Left lung (tissue), 10 donors: Measurements from ENCODE around the gene TACC2. TPM values are rescaled to one million over a fixed set of nuclear protein-coding genes. Genes with fewer than 3 reads are reported as not detected.

Source experiments
- ATAC-seq: fragments of 200-7000 bp; cut with Tn5 transposase; one replicate; pipeline ENCODE4 v1.9.1; 2020; ENCODE audit warnings: moderate library complexity
- DNase-seq, 4 donors: peaks; one replicate each; pipeline ENCODE4 v3.0.0-alpha.2; 2013 to 2020
- H3K27ac ChIP-seq, 2 donors: fragments of 200-600 bp; sonication (generic) in 1 of 2; one replicate each; pipeline versions ENCODE4 v1.5.0 to v1.8.0; 2020 to 2021
- H3K27me3 ChIP-seq, 2 donors: fragments of 200-600 bp; sonication (generic) in 1 of 2; one replicate each; pipeline versions ENCODE4 v1.5.0 to v1.8.0; 2020 to 2021
- H3K36me3 ChIP-seq, 2 donors: fragments of 200-600 bp; sonication (generic) in 1 of 2; one replicate each; pipeline versions ENCODE4 v1.5.0 to v1.8.0; 2020 to 2021
- H3K4me1 ChIP-seq, 2 donors: fragments of 200-600 bp; one replicate each; pipeline ENCODE4 v1.8.0; 2021
- H3K4me3 ChIP-seq, 2 donors: fragments of 200-600 bp; sonication (generic) in 1 of 2; one replicate each; pipeline versions ENCODE4 v1.5.0 to v1.8.0; 2020 to 2021; ENCODE audit warnings: mild to moderate bottlenecking in 1 of 2
- H3K9me3 ChIP-seq, 2 donors: fragments of 200-600 bp; sonication (generic) in 1 of 2; one replicate each; pipeline versions ENCODE4 v1.5.0 to v1.8.0; 2020 to 2021
- CTCF ChIP-seq, 2 donors: fragments of 200-600 bp; sonication (generic) in 1 of 2; IDR thresholded peaks; one replicate each; pipeline versions ENCODE4 v1.5.0 to v1.8.0; 2021; ENCODE audit warnings: antibody characterized with exemption in 2 of 2
- intact Hi-C, 2 donors: fragments of 100-400 bp; cut with DNase I; formaldehyde crosslinking; loops; one replicate each; pipeline versions ENCODE4 v1.11.2 to v1.14.2; 2022
- polyA plus RNA-seq, 6 donors: library from polyadenylated mRNA; unstranded; fragments of 120-200 nt; gene quantifications; one replicate each; pipeline ENCODE4 v1.2.1, GENCODE V29; 2013; ENCODE audit not compliant: insufficient read length in 6 of 6
- total RNA-seq, 2 donors: library from RNA; stranded (reverse); fragmentation: NEBNext Ultra II Directional; extraction: Animal tissue kit (Norgen Biotek cat#: 25700); gene quantifications; one replicate each; pipeline ENCODE4 v1.2.1, GENCODE V29; 2021
- donor health status: DM: no; HTN: yes; CAD: no.
- donor health status: DM: no; HTN: no; CAD: no.

The TACC2 gene
- total and polyA plus RNA-seq, 8 donors: 21.0 to 193 (median 23.9) TPM

GRCh38 chr10:122290334-122290733 is 301.4 kb downstream of the TACC2 start:
- DNase-seq (no peak), ATAC-seq (no peak)
- TF ChIP-seq CTCF (IDR thresholded peaks at IDR 0.05): no peak
- no peak overlapping the region for H3K27ac ChIP-seq
- no peak overlapping the region for H3K4me3 ChIP-seq
- intact Hi-C loops: loop anchor here in 1 of 2 donors (10.0 kb wide), 1 partner anchor 144 kb away; no protein-coding TSS in a partner anchor
- no peaks in the 10 kb centered on the region for H3K27me3 ChIP-seq
- H3K4me1 ChIP-seq: peaks cover 0 to 3% of the 10 kb centered on the region in 2 donors
- no peaks in the 10 kb centered on the region for H3K36me3 ChIP-seq
- H3K9me3 ChIP-seq: no peaks in the 10 kb centered on the region

GRCh38 chr10:122290833-122291532 is 302.0 kb downstream of the TACC2 start:
- peaks cover 0 to 3% of the 10 kb centered on the region in 2 donors for H3K4me1 ChIP-seq
- no peak overlapping the region for H3K27ac ChIP-seq
- ATAC-seq (no peak), DNase-seq (no peak)
- no peaks in the 10 kb centered on the region for H3K27me3 ChIP-seq
- H3K9me3 ChIP-seq: no peaks in the 10 kb centered on the region
- no peaks in the 10 kb centered on the region for H3K36me3 ChIP-seq
- H3K4me3 ChIP-seq: no peak overlapping the region
- intact Hi-C loops: loop anchor here in 1 of 2 donors (10.0 kb wide), 1 partner anchor 144 kb away; no protein-coding TSS in a partner anchor
- no peak for TF ChIP-seq CTCF (IDR thresholded peaks at IDR 0.05)

- ATAC-seq (no peak), DNase-seq (no peak)
- H3K4me3 ChIP-seq: no peak overlapping the region
- H3K9me3 ChIP-seq: no peaks in the 10 kb centered on the region
- intact Hi-C loops: loop anchor here in 1 of 2 donors (10.0 kb wide), 1 partner anchor 143 kb away; no protein-coding TSS in a partner anchor
- no peaks in the 10 kb centered on the region for H3K36me3 ChIP-seq
- TF ChIP-seq CTCF (IDR thresholded peaks at IDR 0.05): no peak
- no peaks in the 10 kb centered on the region for H3K27me3 ChIP-seq
- no peak overlapping the region for H3K27ac ChIP-seq
- H3K4me1 ChIP-seq: peaks cover 0 to 3% of the 10 kb centered on the region in 2 donors
These were observed 302.8 kb downstream of the TACC2 start for GRCh38 chr10:122291739-122292138.

GRCh38 chr10:122292376-122292775 is 303.4 kb downstream of the TACC2 start:
- intact Hi-C loops: loop anchor here in 1 of 2 donors (10.0 kb wide), 1 partner anchor 142 kb away; no protein-coding TSS in a partner anchor
- Histone ChIP-seq H3K36me3 (no peaks in the 10 kb centered on the region), H3K27ac (no peak overlapping the region), H3K4me1 (peaks cover 0 to 2% of the 10 kb centered on the region in 2 donors), H3K9me3 (no peaks in the 10 kb centered on the region), H3K27me3 (no peaks in the 10 kb centered on the region), H3K4me3 (no peak overlapping the region)
- DNase-seq: no peak
- peak; percentile 30 for ATAC-seq
- TF ChIP-seq CTCF (IDR thresholded peaks at IDR 0.05): no peak

- no peak overlapping the region for H3K4me3 ChIP-seq
- no peak overlapping the region for H3K27ac ChIP-seq
- H3K4me1 ChIP-seq: no peaks in the 10 kb centered on the region
- H3K27me3 ChIP-seq: no peaks in the 10 kb centered on the region
- no peak for TF ChIP-seq CTCF (IDR thresholded peaks at IDR 0.05)
- DNase-seq: no peak
- no peaks in the 10 kb centered on the region for H3K36me3 ChIP-seq
- intact Hi-C loops: loop anchor here in 1 of 2 donors (10.0 kb wide), 1 partner anchor 141 kb away; no protein-coding TSS in a partner anchor
- ATAC-seq: no peak
- H3K9me3 ChIP-seq: no peaks in the 10 kb centered on the region
These were observed 304.4 kb downstream of the TACC2 start for GRCh38 chr10:122293156-122293960.
